ENCODE results near the gene OR2S2. TPM values are rescaled to one million over a fixed set of nuclear protein-coding genes. Genes with fewer than 3 reads are reported as not detected.

Gene OR2S2
- total and polyA plus RNA-seq, 8 donors, result not detected

DNA sequence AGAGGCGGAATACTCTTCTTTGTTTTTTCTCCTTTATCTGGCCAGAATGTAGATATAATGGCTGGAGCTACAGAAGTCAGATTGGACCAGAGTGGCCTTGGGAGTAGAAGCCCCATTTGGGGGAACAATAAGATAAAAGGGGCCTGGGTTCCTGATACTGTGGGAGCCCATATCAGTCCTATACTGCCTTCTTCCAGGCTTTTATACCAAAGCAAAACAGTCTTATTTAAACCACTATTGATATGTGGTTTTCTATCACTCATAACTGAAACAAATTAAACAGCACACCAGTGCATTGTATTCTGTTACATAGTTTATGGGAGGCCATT lies 34.4 kb downstream of the OR2S2 start:
- intact Hi-C loops (cut with DNase I; ENCODE audit: low total_unique reads), result no loop called here
- Histone ChIP-seq H3K4me1 (peaks cover 7 to 20% (median 15%) of the 10 kb centered on the region in 4 donors), H3K27me3 (no peaks in the 10 kb centered on the region), H3K4me3 (no peak overlapping the region), H3K36me3 (no peaks in the 10 kb centered on the region), H3K27ac (peak overlapping the region in 4 of 5 donors; percentile 48 to 75 (median 58)), H3K9me3 (no peaks in the 10 kb centered on the region)
- WGBS, 5 donors, result 46 to 81% (median 61%) methylated on average over 1 of the region's 1 CpG
- TF ChIP-seq, protein P1, sequence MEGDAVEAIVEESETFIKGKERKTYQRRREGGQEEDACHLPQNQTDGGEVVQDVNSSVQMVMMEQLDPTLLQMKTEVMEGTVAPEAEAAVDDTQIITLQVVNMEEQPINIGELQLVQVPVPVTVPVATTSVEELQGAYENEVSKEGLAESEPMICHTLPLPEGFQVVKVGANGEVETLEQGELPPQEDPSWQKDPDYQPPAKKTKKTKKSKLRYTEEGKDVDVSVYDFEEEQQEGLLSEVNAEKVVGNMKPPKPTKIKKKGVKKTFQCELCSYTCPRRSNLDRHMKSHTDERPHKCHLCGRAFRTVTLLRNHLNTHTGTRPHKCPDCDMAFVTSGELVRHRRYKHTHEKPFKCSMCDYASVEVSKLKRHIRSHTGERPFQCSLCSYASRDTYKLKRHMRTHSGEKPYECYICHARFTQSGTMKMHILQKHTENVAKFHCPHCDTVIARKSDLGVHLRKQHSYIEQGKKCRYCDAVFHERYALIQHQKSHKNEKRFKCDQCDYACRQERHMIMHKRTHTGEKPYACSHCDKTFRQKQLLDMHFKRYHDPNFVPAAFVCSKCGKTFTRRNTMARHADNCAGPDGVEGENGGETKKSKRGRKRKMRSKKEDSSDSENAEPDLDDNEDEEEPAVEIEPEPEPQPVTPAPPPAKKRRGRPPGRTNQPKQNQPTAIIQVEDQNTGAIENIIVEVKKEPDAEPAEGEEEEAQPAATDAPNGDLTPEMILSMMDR (IDR thresholded peaks at IDR 0.05), result no peak
- TF ChIP-seq POLR2A (IDR thresholded peaks at IDR 0.05) (no peak), POLR2AphosphoS5 (IDR thresholded peaks at IDR 0.05) (no peak), EP300 (IDR thresholded peaks at IDR 0.05) (no peak)
- DNase-seq, result no peak

DNA sequence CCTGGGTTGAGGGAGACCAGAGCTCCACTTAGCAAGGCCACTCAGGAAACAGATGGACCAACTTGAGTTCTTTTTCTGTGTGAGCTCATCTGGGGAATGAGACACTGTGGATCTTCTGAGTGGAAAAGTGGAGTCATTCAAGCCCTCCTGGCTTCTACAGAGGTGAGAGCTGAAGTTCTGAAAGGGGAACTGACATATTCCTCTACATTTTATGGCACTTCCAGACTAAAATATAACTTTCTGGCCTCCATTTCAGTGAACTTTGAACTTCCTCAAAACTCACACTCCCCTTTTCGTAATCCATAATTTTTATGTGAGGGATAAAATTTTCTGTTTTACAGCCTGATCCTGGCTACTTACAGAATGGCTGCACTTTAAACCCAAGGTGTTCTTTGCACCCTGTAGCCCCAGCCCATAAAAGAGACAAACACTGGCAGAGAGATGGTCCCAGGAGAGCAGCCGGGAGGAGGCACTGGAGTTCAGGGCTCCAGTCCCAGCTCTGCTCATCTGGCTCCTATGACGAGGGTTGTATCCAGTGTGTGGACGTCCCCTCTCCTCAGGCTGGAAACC lies 37.8 kb downstream of the OR2S2 start:
- no peak overlapping the region for H3K4me3 ChIP-seq
- TF ChIP-seq POLR2AphosphoS5 (IDR thresholded peaks at IDR 0.05), result no peak
- TF ChIP-seq, protein P1 (IDR thresholded peaks at IDR 0.05), result no peak
- TF ChIP-seq EP300 (IDR thresholded peaks at IDR 0.05), result no peak
- TF ChIP-seq POLR2A (IDR thresholded peaks at IDR 0.05), result no peak
- DNase-seq, result no peak
- no peaks in the 10 kb centered on the region for H3K36me3 ChIP-seq
- peaks cover 7 to 22% (median 15%) of the 10 kb centered on the region in 4 donors for H3K4me1 ChIP-seq
- no peaks in the 10 kb centered on the region for H3K27me3 ChIP-seq
- WGBS, 5 donors, result 84 to 94% (median 90%) methylated on average over 3 to 4 of the region's 4 CpGs
- intact Hi-C loops (cut with DNase I; ENCODE audit: low total_unique reads), result no loop called here
- no peaks in the 10 kb centered on the region for H3K9me3 ChIP-seq
- H3K27ac ChIP-seq, result peak overlapping the region in 3 of 5 donors; percentile 2 to 29 (median 24)

DNA sequence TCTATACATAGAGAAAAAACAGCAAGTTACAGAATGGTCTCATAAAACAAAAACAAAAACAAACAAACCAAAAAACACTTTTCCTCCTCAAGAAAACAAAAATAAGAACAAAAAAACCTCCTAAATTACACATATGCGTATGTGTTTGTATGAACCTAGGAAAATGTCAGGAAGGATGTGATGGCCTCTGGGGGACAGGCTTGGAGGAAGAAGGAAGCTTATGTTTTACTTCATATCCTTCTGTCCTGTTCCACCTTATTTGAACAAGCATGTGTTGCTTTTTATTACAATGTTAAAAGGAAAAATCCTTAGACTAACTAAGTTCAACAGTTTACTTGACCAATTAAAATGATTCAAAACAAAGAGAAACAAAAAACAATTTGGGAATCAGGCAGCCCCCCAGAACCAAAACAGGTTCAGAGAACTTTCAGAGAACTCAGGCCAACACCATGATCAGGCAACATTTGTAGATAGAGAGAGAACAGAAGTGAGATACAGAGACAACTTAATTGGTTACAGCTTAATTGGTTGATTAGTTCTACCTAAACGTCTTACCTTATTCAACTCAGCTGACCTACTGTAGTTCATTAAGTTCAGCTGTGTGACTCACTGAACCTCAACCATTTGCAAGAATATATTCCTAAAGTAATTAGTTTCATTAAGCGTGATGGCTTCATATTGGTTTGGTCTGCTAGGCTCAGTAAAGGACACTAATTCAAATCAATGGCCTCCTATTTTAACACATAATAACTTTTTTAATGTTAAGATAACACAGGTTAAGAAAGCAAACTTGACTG lies 38.5 kb downstream of the OR2S2 start:
- no peak for TF ChIP-seq POLR2A (IDR thresholded peaks at IDR 0.05)
- TF ChIP-seq POLR2AphosphoS5 (IDR thresholded peaks at IDR 0.05), result no peak
- TF ChIP-seq EP300 (IDR thresholded peaks at IDR 0.05), result no peak
- TF ChIP-seq, protein P1 (IDR thresholded peaks at IDR 0.05), result no peak
- Histone ChIP-seq H3K9me3 (no peaks in the 10 kb centered on the region), H3K36me3 (no peaks in the 10 kb centered on the region), H3K27ac (peak overlapping the region in 2 of 5 donors; percentile 2 to 29), H3K4me1 (peaks cover 7 to 25% (median 15%) of the 10 kb centered on the region in 4 donors), H3K4me3 (no peak overlapping the region), H3K27me3 (no peaks in the 10 kb centered on the region)
- 73 to 79% (median 76%) methylated on average over 3 of the region's 3 CpGs for WGBS, 5 donors
- DNase-seq, result no peak
- intact Hi-C loops (cut with DNase I; ENCODE audit: low total_unique reads), result no loop called here

DNA sequence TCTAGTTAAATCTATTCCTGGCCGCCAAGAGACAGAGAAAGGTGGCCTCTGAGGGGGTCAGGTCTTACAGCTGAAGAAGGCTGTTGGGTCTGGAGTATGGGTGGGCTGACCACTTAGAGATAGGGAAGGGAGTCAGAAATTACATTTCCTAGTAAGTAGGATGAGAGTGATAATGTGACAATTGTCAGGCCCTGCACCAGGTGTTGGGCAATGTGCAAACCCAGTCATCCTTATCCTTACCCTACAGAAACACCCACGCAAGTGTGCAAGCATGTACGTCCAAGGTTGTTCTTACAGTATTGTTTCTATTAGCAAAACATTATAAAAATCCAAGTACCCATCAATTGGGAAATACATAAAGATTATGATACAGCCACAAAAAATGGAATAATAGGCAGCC lies 39.2 kb downstream of the OR2S2 start:
- intact Hi-C loops (cut with DNase I; ENCODE audit: low total_unique reads), result no loop called here
- Histone ChIP-seq H3K27ac (peak overlapping the region in 2 of 5 donors; percentile 13 to 29), H3K27me3 (no peaks in the 10 kb centered on the region), H3K9me3 (no peaks in the 10 kb centered on the region), H3K36me3 (no peaks in the 10 kb centered on the region), H3K4me3 (no peak overlapping the region), H3K4me1 (peaks cover 2 to 22% (median 11%) of the 10 kb centered on the region in 4 donors)
- TF ChIP-seq EP300 (IDR thresholded peaks at IDR 0.05) (no peak), POLR2AphosphoS5 (IDR thresholded peaks at IDR 0.05) (no peak), POLR2A (IDR thresholded peaks at IDR 0.05) (no peak)
- TF ChIP-seq, protein P1 (IDR thresholded peaks at IDR 0.05), result no peak
- WGBS, 5 donors, result 75 to 96% (median 95%) methylated on average over 3 of the region's 3 CpGs
- no peak for DNase-seq

Data from stomach (tissue), 9 donors.